GM15510 (cell line): Measurements from ENCODE around the gene KCMF1.

ENCODE experiments used
- POLR2A ChIP-seq: IDR thresholded peaks from 3 replicates; pipeline ENCODE4 v1.6.1; 2011; ENCODE audit warnings: borderline replicate concordance; ENCODE audit not compliant: insufficient read length; ENCODE audit errors: extremely low read depth

KCMF1 gene

GRCh38 chr2:85071096-85071495 lies 100.1 kb downstream of the KCMF1 start:
- TF ChIP-seq POLR2A = no peak

GRCh38 chr2:85073033-85073432 lies 102.1 kb downstream of the KCMF1 start:
- no peak for TF ChIP-seq POLR2A

- TF ChIP-seq POLR2A = no peak
Measured at GRCh38 chr2:85076618-85077274, 105.8 kb downstream of the KCMF1 start.

- TF ChIP-seq POLR2A = no peak
Measured at GRCh38 chr2:85077859-85078419, 107.0 kb downstream of the KCMF1 start.

GRCh38 chr2:85078536-85078935 lies 107.6 kb downstream of the KCMF1 start:
- no peak for TF ChIP-seq POLR2A

GRCh38 chr2:85083092-85083491 lies 112.1 kb downstream of the KCMF1 start:
- TF ChIP-seq POLR2A = no peak

GRCh38 chr2:85085563-85085962 lies 114.6 kb downstream of the KCMF1 start:
- TF ChIP-seq POLR2A = no peak

- TF ChIP-seq POLR2A = no peak
Measured at GRCh38 chr2:85087541-85087940, 116.6 kb downstream of the KCMF1 start.

- no peak for TF ChIP-seq POLR2A
Measured at GRCh38 chr2:85088921-85089320, 118.0 kb downstream of the KCMF1 start.

- TF ChIP-seq POLR2A = no peak
Measured at GRCh38 chr2:85089585-85089984, 118.6 kb downstream of the KCMF1 start.

GRCh38 chr2:85091838-85092237 lies 120.9 kb downstream of the KCMF1 start:
- TF ChIP-seq POLR2A = no peak

GRCh38 chr2:85095094-85095493 lies 124.1 kb downstream of the KCMF1 start:
- no peak for TF ChIP-seq POLR2A

GRCh38 chr2:85096616-85097015 lies 125.7 kb downstream of the KCMF1 start:
- TF ChIP-seq POLR2A = no peak

GRCh38 chr2:85104228-85104627 lies 133.3 kb downstream of the KCMF1 start:
- no peak for TF ChIP-seq POLR2A

- no peak for TF ChIP-seq POLR2A
Measured at GRCh38 chr2:85106489-85107180, 135.7 kb downstream of the KCMF1 start.
